GM19397 (cell line): Measurements from ENCODE around the gene ATP11A.
"Not testable (repeated sequence)": the region's sequence is repeated elsewhere in the genome, so short reads cannot be mapped to it uniquely, and the experiment has no call there.

Experiments
- ATAC-seq: cut with Tn5 transposase; IDR thresholded peaks from one replicate; pipeline ENCODE4 v1.9.1; 2021; ENCODE audit warnings: mild to moderate bottlenecking, moderate library complexity; ENCODE audit not compliant: unreplicated experiment

The ATP11A gene

GRCh38 chr13:112772929-112773328, 83.1 kb downstream of the ATP11A start:
- ATAC-seq, result no peak

- ATAC-seq, result no peak
Measured at GRCh38 chr13:112773601-112774447, 84.0 kb downstream of the ATP11A start.

- no peak for ATAC-seq
Measured at GRCh38 chr13:112774448-112774792, 84.6 kb downstream of the ATP11A start.

- ATAC-seq, result no peak
Measured at GRCh38 chr13:112774829-112775565, 85.2 kb downstream of the ATP11A start.

- ATAC-seq, result no peak
Measured at GRCh38 chr13:112775791-112776279, 86.0 kb downstream of the ATP11A start.

GRCh38 chr13:112776354-112776753, 86.5 kb downstream of the ATP11A start:
- ATAC-seq, result no peak

GRCh38 chr13:112776971-112777370, 87.1 kb downstream of the ATP11A start:
- ATAC-seq, result no peak

GRCh38 chr13:112777637-112778406, 88.0 kb downstream of the ATP11A start:
- ATAC-seq, result no peak

GRCh38 chr13:112779856-112780604, 90.2 kb downstream of the ATP11A start:
- no peak for ATAC-seq

- no peak for ATAC-seq
Measured at GRCh38 chr13:112781287-112781686, 91.4 kb downstream of the ATP11A start.

GRCh38 chr13:112781881-112782361, 92.1 kb downstream of the ATP11A start:
- no peak for ATAC-seq

- ATAC-seq, result no peak
Measured at GRCh38 chr13:112782429-112783010, 92.7 kb downstream of the ATP11A start.

GRCh38 chr13:112783135-112783977, 93.5 kb downstream of the ATP11A start:
- ATAC-seq, result no peak

GRCh38 chr13:112783978-112784371, 94.1 kb downstream of the ATP11A start:
- no peak for ATAC-seq

- ATAC-seq, result no peak
Measured at GRCh38 chr13:112784811-112785482, 95.1 kb downstream of the ATP11A start.

- no peak for ATAC-seq
Measured at GRCh38 chr13:112785483-112785856, 95.6 kb downstream of the ATP11A start.

GRCh38 chr13:112786810-112787209, 97.0 kb downstream of the ATP11A start:
- not testable (repeated sequence) for ATAC-seq

- ATAC-seq, result no peak
Measured at GRCh38 chr13:112790735-112791641, 101.2 kb downstream of the ATP11A start.
